ENCODE results near the gene AFF3.

GRCh38 chr2:99545066-99545465 is 597.3 kb downstream of the AFF3 start:
- TF ChIP-seq CTCF (IDR thresholded peaks at IDR 0.05; ENCODE audit: poor library complexity): no peak
- TF ChIP-seq EZH2phosphoT487 (IDR thresholded peaks at IDR 0.05; ENCODE audit: low read depth, severe bottlenecking, unreplicated experiment): no peak
- TF ChIP-seq EZH2 (IDR thresholded peaks at IDR 0.05; ENCODE audit: borderline replicate concordance): no peak

Measured in hepatocyte (in vitro differentiated cells).